Common myeloid progenitor, CD34-positive (primary cell): Measurements from ENCODE around the gene PRKN.

Experiments used
- CTCF ChIA-PET: fragments of 350-600 bp; sonication (Branson Sonifier 250); formaldehyde crosslinking; loops from one replicate; lab custom pipeline; 2021; ENCODE audit warnings: antibody characterized with exemption; lab: Charles Lee
- POLR2A ChIA-PET: fragments of 350-600 bp; sonication (Branson Sonifier 250); formaldehyde crosslinking; loops from one replicate; lab custom pipeline; 2021; ENCODE audit warnings: antibody characterized with exemption; lab: Charles Lee
- DNase-seq, 3 donors: peaks; one replicate each; pipeline versions ENCODE4 v3.0.0 to v3.0.0-alpha.2; 2013
- H3K27ac ChIP-seq, 2 experiments: 1 replicate in 1 of 2; 2 replicates in 1 of 2; pipeline ENCODE4 v1.7.0; 2013; ENCODE audit warnings: inconsistent platforms in 2 of 2, low read length in 2 of 2, mild to moderate bottlenecking in 2 of 2, low read depth in 1 of 2, moderate library complexity in 1 of 2; ENCODE audit not compliant: severe bottlenecking in 2 of 2, insufficient read depth in 1 of 2, poor library complexity in 1 of 2
- H3K27me3 ChIP-seq, 5 experiments: replicated peaks in 2 of 5; 1 replicate in 3 of 5; 2 replicates in 2 of 5; pipeline versions ENCODE4 v1.6.1 to v1.7.0; 2013; ENCODE audit warnings: low read length in 4 of 5, mild to moderate bottlenecking in 2 of 5, moderate library complexity in 2 of 5, inconsistent platforms in 1 of 5; ENCODE audit not compliant: insufficient read depth in 5 of 5, control insufficient read depth in 4 of 5
- H3K36me3 ChIP-seq, 4 experiments: 1 replicate in 2 of 4; 2 replicates in 2 of 4; pipeline versions ENCODE4 v1.6.1 to v1.7.0; 2013; ENCODE audit warnings: low read length in 3 of 4, control low read depth in 1 of 4, mild to moderate bottlenecking in 1 of 4; ENCODE audit not compliant: control insufficient read depth in 4 of 4, insufficient read depth in 4 of 4
- H3K4me1 ChIP-seq, 4 experiments: 1 replicate in 3 of 4; 2 replicates in 1 of 4; pipeline versions ENCODE4 v1.6.1 to v1.7.1; 2013; ENCODE audit warnings: low read length in 3 of 4, mild to moderate bottlenecking in 3 of 4, control low read depth in 1 of 4, inconsistent platforms in 1 of 4, moderate library complexity in 1 of 4; ENCODE audit not compliant: control insufficient read depth in 4 of 4, insufficient read depth in 4 of 4; ENCODE audit errors: control extremely low read depth in 1 of 4
- H3K4me3 ChIP-seq, 7 experiments: 1 replicate in 4 of 7; 2 replicates in 3 of 7; pipeline versions ENCODE4 v1.5.1 to v1.7.0; 2013; ENCODE audit warnings: mild to moderate bottlenecking in 7 of 7, low read length in 6 of 7, moderate library complexity in 6 of 7, inconsistent platforms in 2 of 7, low read depth in 2 of 7, control low read depth in 1 of 7; ENCODE audit not compliant: insufficient read depth in 4 of 7, control insufficient read depth in 1 of 7; ENCODE audit errors: extremely low read depth in 1 of 7
- H3K9me3 ChIP-seq, 5 experiments: 1 replicate in 4 of 5; 2 replicates in 1 of 5; pipeline versions ENCODE4 v1.6.1 to v1.7.1; 2013; ENCODE audit warnings: low read length in 4 of 5, mild to moderate bottlenecking in 2 of 5, inconsistent platforms in 1 of 5, low read depth in 1 of 5, moderate library complexity in 1 of 5; ENCODE audit not compliant: control insufficient read depth in 4 of 5, insufficient read depth in 2 of 5; ENCODE audit errors: control extremely low read depth in 1 of 5
- WGBS: methylation state at CpG from one replicate; pipeline ENCODE4 v1.1.5; 2013; ENCODE audit not compliant: insufficient coverage; 5-methylcytosine and 5-hydroxymethylcytosine counted together

PRKN gene

DNA sequence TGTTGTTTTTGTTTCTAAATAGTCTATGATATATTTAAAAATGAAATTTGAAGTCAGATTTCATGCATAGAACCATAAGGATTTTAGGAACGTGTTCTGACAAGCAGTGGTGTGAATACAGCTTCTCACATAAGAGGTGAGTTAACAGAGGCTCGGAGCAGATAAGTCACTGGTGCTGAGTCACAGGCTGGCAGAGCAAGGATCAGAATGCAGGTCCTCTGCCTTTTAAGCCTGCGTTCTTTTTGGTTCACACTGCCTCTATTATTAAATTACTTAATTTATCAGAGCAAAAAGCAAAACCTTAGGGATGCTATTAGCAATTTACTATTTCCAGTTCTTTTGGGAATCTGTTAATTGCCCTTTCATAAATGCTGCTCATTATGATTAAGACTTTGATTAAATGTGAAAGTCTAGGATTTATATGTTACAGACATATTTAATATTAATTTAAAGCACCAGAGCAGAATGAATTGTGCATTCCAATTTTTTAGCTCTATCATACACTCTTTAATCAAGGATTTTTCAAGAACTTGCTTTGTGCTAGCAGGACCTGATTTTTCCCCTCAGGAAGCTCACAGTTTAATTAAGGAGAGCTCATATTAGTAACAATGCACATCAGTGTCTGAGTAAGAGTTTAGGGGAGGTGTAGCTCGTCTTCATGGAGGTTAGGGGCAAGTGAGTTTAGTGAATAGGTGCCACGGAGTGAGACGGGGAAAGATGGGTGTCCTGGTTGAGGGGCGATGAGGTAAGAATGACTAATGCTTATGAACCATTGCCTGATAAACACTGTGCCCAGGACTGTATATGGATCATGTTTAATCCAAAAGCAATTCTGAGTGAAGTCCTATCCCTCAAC is 1241.0 kb downstream of the PRKN start:
- Histone ChIP-seq H3K4me1 (no peaks in the 10 kb centered on the region), H3K27ac (no peak overlapping the region), H3K4me3 (no peak overlapping the region), H3K27me3 (peaks cover 0 to 3% (median 0%) of the 10 kb centered on the region in 5 experiments), H3K9me3 (no peaks in the 10 kb centered on the region), H3K36me3 (no peaks in the 10 kb centered on the region)
- WGBS = 94% methylated on average over 6 of the region's 7 CpGs
- POLR2A ChIA-PET = no interaction called here
- DNase-seq = no peak
- CTCF ChIA-PET = no interaction called here

- Histone ChIP-seq H3K4me3 (no peak overlapping the region), H3K4me1 (no peaks in the 10 kb centered on the region), H3K9me3 (peaks cover 0 to 2% (median 0%) of the 10 kb centered on the region in 5 experiments), H3K36me3 (no peaks in the 10 kb centered on the region), H3K27ac (no peak overlapping the region), H3K27me3 (no peaks in the 10 kb centered on the region)
- CTCF ChIA-PET = no interaction called here
- WGBS = 95% methylated on average over 2 of the region's 3 CpGs
- DNase-seq = no peak
- POLR2A ChIA-PET = no interaction called here
Observed at GRCh38 chr6:161482517-161482858, 1245.1 kb downstream of the PRKN start.

DNA sequence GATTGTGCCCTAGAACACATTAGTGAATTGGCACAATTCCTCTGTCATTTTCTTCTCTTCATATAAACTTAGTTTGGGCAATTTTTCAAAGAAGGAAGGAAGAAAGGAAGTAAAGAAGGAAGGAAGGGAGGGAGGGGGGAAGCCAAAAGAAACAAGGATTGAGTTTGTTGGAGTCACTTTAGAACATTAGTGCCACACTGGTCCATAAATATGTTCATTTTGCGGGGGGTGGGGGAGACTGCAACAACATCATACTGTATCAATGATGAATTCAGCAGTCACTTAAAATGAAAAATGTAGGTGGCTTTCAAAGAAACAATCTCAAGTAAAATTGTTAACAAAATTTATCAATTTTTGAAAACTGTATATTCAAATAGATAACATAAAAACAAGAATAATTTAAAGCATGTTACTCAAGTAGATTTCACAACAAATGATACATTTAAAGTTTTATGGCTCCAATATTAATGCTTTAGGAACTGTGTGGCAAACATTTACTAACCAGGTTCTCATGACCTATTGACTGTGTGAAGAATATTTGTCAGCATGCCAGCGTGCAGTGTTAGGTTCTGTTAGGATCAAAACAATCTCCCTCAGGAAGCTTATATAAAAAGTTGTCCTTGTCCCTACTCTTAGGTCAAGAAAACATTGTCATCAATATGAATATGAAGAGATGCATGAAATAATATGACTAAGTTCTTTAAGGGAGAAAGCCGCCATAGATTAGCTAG is 1245.6 kb downstream of the PRKN start:
- no peaks in the 10 kb centered on the region for H3K4me1 ChIP-seq

DNA sequence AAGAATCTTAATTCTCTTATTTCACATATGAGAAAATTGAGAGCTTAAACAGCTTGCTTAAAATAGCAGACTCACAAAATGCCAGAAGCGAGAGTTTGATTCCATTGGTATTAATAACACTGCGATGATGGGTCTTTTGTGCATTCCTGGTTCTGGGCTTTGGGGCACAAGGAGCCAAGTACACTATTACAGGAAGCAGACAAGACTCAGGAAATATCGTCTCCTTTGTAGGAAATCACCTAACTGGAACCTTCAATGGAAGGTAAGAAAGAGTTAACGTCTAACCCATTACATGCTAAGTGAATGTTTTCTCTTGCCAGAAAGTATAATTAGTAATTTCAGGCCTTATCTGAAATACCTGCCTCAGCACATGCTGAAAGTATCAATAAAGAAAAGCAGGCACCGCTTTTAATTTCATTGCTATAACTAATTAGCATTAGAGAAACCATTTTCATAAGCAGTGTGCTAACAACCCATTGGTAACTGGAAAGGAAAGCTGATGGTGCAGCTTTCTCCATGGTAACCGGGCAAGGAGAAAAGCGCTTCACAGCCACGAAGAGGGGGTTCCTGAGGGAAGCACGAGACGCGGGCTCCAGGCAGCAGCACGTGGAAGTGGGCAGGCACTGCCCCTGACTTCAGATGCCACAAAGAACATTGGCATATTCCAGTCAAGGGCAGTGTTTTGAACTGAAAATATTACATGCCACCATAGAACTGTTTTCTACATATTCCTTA is 1247.0 kb downstream of the PRKN start:
- WGBS = 90% methylated on average over 10 of the region's 12 CpGs
- Histone ChIP-seq H3K36me3 (no peaks in the 10 kb centered on the region), H3K9me3 (peaks cover 0 to 2% (median 0%) of the 10 kb centered on the region in 5 experiments), H3K4me3 (no peak overlapping the region), H3K27ac (no peak overlapping the region), H3K27me3 (no peaks in the 10 kb centered on the region), H3K4me1 (no peaks in the 10 kb centered on the region)
- CTCF ChIA-PET = no interaction called here
- no peak for DNase-seq
- POLR2A ChIA-PET = no interaction called here

More for the DNA sequence above, 1245.6 kb downstream of the PRKN start:
- ChIA-PET POLR2A (no interaction called here), CTCF (no interaction called here)
- Histone ChIP-seq H3K27ac (no peak overlapping the region), H3K36me3 (no peaks in the 10 kb centered on the region), H3K4me3 (no peak overlapping the region), H3K27me3 (no peaks in the 10 kb centered on the region), H3K9me3 (peaks cover 0 to 2% (median 0%) of the 10 kb centered on the region in 5 experiments)
- whole genome bisulfite sequencing = no CpG with 5 or more reads among the region's 3 CpGs
- no peak for DNase-seq

DNA sequence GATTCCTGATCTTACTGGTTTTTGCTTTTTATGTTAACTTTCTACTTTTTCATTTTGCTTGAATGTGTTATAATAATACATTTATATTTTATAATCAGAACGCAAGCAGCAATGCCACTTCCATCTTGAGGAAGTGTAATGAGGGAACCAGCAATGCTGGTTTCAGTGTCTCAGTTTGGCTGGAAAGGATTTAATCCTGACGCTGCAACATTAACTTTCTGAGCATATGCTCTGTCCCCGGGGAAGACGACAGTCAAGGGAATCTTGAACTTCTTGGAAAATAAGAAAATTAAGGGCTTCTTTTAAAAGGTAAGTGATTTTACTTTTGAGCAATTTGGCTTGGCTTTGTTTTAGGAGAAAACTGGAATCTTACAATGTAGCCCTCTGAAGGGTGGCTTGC is 1248.2 kb downstream of the PRKN start:
- Histone ChIP-seq H3K36me3 (no peaks in the 10 kb centered on the region), H3K4me3 (no peak overlapping the region), H3K27me3 (no peaks in the 10 kb centered on the region), H3K27ac (no peak overlapping the region), H3K4me1 (no peaks in the 10 kb centered on the region), H3K9me3 (peaks cover 0 to 2% (median 0%) of the 10 kb centered on the region in 5 experiments)
- ChIA-PET POLR2A (no interaction called here), CTCF (no interaction called here)
- 100% methylated on average over 3 of the region's 4 CpGs for WGBS
- no peak for DNase-seq

DNA sequence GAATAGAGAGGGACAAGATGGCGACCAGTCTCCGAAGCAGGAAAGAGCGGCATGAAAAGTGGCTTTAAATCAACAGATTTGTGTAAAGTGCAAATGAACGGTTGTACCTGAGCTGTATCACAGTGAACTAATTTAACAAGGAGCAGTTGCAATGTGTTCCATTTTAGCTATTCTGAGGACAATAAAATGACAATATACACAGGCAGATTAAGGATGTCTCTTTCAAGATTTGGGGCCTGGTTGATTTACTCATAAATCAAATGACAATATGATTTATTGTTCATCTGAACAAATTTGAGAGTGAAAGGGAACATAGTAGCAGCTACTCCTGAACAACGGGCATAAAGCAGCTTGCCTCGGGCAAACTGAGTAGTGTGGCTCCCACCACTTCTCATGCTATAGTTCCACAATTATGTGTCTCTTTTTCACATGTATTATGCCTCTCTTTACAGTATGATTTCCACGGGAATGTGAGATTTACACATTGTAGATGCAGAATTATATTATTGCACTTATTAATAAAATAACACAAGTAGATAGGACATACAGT is 1249.6 kb downstream of the PRKN start:
- Histone ChIP-seq H3K27me3 (no peaks in the 10 kb centered on the region), H3K4me1 (no peaks in the 10 kb centered on the region), H3K36me3 (no peaks in the 10 kb centered on the region), H3K27ac (no peak overlapping the region), H3K4me3 (no peak overlapping the region), H3K9me3 (peaks cover 0 to 2% (median 0%) of the 10 kb centered on the region in 5 experiments)
- CTCF ChIA-PET = no interaction called here
- POLR2A ChIA-PET = no interaction called here
- WGBS = 87% methylated on average over 6 of the region's 7 CpGs
- no peak for DNase-seq
